Epithelial cell of prostate (primary cell): ENCODE measurements around the gene SLC12A2.

Experiments
- DNase-seq: peaks from one replicate; pipeline ENCODE4 v3.0.0-alpha.2; 2011; ENCODE audit warnings: low read depth, low spot score
- H3K27ac ChIP-seq: fragments of 450-650 bp; 2 replicates; pipeline ENCODE4 v1.5.1; 2017; ENCODE audit warnings: mild to moderate bottlenecking

Gene SLC12A2

DNA sequence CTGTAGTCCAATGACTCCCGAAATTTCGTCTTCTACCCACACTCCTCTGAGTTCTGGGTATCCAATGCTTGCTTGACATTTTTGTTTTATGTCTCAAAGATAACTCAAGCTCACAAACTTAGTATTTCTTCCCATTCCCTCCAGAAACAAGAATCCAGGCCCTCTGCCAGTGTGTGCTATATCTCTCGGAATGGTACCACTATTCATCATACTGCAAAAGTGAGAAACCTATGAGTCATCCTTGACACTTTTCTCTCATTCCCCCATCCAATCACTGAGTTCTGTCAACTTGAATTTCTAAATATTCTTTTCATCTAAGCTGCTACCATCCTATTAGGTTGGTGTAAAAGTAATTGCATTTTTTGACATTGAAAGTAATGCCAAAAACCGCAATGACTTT is 9.8 kb downstream of the SLC12A2 start:
- DNase-seq: no peak
- H3K27ac ChIP-seq: no peak overlapping the region

DNA sequence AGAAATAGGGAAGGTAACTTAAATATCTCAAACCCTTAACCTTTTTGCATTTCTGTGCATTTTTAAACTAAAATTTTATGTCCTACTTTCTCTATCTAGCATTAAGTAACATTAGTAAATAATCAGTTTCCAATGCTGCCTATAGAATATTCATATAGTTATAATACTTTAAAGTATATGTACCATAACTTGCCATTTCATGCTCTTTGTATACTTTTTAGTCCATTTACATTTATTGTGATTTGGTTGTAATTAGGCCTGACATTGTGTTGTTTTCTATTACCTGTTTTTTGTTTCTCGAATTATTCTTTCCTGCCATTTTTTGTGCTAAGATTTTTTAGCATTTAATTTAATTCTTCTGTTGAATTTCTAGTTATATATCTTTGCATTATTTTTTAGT is 13.7 kb downstream of the SLC12A2 start:
- H3K27ac ChIP-seq: no peak overlapping the region

DNA sequence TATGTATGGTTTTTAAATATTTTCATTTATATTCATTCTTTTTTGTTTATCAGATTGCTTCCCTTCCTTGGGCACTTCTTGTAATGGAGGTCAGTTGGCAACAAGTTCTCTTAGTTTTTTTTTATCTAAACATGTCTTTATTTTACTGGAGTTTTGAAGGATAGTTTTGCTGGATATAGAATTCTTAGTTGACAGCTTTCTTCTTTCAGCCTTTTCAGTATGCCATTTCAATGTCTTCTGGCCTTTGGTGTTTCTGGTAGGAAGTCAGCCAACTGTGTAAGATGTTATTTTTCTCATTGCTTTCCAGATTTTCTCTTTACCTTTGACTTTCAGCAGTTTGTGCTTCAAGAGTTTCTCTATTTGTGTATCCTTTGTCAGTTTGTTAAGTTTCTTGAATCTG is 14.2 kb downstream of the SLC12A2 start:
- no peak for DNase-seq
- H3K27ac ChIP-seq: no peak overlapping the region

More for the DNA sequence above, 13.7 kb downstream of the SLC12A2 start:
- no peak for DNase-seq

DNA sequence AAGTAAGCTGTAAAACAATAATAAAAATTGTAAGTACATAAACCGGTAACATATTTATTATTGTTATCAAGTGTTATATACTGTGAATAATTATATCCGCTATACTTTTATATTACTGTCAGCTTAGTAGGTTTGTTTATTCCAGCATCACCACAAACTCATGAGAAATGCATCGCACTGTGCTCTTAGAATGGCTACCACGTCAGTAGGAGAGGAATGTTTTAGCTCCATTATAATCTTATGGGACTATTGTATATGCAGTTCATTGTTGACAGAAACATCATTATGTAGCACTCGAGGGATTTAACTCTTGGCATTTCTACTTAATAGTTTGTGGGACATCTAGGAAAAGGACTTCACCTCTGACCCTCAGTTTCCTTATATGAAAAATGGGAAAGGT is 16.4 kb downstream of the SLC12A2 start:
- no peak for DNase-seq
- no peak overlapping the region for H3K27ac ChIP-seq

DNA sequence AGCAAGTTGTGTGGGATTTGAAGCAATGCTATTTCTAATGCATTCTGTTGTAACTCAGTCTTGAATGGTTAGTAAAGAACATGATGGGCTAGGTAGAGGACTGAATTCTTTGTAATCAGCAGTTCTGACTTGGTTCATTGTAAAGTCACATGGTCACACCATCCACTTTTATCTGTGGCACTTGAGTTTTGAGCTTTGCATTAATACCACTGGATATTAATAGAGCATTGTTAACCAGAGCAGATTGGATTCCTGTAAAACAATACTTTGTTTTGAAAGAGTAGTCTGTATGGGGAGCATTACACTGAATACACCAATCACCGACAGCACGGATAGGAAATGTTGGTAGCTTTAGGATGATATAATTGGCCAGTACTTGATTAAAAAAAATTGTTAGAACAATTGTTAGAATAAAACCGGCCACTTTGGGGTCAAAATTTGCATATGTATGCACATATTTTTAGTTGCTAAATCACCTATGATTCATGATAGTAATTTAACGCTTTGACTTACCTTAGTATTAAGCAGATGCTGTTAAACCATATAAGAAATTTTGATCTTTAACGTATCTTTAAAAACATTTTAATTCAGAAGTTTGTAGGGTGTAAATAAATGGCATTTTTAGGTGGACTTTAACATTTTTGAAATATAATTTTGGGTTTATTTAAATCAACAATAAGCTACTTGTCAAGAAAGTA is 17.4 kb downstream of the SLC12A2 start:
- DNase-seq: no peak
- H3K27ac ChIP-seq: no peak overlapping the region

DNA sequence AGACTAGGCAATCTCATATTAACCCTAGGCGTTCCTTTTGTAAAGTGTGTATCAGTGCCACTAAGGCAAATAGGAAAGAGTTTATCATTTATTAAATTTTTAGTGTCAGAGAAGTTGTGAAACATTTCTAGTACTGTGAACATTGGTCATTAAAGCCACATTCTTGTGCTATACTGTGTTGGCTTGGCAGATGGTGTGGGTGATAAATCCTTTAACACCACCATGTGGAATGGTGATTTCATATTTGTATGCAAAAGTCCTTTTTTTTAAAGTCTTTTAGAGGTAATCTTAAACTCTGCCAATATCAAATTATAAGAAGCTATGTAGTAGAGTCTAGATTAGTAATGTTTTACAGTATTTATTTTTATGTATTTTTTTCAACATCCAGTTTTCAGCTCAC is 18.1 kb downstream of the SLC12A2 start:
- H3K27ac ChIP-seq: no peak overlapping the region
- DNase-seq: no peak

DNA sequence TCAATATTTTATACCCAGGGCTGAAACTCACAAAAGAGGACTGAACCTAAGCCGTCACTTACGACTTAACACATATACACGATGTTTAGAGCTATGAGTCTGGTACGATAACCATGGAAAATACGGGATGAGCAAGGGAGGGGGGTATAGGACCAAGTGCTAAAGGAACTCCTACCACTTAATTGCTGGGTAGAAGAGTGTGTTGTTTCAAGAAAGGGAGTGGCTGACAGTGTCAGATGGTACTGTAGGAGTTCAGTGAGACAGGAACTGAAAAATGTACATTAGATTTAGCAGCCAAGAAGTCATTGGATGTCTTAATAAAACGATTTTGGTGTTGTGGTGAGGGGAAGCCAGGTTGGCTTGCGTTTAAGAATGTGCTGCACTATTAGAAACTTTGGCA is 21.6 kb downstream of the SLC12A2 start:
- H3K27ac ChIP-seq: no peak overlapping the region
- DNase-seq: no peak

DNA sequence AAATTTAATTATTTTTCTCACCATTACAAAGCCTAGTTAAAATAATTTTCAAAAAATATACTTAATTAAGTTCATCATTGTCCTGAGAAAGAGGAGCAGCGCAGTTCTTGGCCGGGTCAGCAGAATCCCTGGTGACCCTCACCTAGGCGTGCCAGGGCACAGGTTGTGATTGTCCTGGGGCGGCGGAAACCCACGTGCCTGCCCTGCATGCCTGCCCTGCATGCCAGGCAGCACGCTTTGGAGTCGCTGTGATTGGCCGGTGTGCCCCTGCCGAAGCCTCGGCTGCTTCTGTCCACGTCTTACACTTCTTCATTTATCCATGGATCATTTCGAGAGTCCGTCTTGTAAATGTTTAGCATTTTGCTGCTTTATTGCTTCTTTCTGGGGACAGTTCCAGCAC is 25.6 kb downstream of the SLC12A2 start:
- no peak overlapping the region for H3K27ac ChIP-seq
- DNase-seq: no peak

DNA sequence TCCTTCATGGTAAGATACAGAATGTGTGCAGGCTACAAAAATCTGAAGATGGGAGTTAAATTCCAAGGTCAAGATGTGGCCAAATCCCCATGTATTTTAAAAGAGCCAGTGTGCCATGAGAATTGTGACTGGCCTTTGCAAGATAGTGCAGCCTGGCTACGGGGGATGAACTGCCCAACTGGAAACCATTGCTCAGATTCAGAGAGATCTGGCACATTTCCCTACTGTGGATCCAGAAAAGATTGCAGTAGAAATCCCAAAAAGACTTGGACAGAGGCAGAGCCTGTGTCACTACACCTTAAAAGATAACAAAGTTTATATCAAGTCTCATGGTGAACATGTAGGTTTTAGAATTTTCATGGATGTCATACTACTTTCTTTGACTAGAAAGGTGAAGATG is 26.2 kb downstream of the SLC12A2 start:
- no peak for DNase-seq
- H3K27ac ChIP-seq: no peak overlapping the region

DNA sequence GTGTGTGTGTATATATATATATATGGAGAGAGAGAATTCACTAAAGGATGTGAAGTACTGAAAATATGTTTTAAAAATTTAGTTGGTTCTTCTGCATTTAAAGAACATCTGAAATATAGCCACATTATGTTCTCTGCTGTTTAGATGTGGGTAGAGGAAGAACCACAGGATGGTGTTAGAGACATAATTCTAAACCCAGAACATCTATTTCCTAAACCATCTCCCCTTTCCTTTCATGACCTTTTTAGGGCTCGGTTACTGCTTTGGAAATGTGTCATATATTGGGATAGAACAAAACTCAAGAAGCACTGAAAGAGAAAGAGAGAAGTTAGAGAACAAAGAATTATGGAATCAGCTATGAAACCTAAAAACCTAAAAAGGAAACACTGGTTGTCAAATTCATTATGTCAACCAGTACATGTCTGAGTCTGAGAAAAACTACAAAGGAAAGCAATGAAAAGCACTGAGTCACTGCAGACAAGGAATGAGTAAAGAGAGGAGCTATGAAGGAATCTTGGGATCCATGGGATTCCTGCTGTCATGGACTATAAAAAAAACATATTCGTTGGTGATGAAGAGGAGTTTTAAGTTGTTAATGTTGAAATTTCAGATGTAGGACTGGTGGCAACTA is 28.4 kb downstream of the SLC12A2 start:
- H3K27ac ChIP-seq: no peak overlapping the region
- no peak for DNase-seq

DNA sequence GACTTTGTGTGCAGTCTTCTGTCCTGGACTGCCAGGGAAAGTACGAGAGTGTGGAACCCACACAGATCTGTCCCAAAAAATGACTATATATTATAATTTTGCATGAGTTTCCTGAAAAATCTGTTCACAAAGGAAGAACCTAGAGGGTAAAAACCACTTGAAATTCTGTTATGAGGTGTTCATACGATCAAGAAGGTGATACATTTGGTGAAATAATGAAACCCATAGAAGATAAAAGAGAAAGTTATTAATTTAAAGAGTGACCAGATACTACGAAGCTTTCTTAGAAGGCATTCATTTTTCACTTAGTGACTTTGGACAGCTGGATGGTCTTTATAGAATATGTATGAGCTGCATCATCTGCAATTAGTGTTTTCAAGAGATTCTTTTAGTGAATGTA is 32.9 kb downstream of the SLC12A2 start:
- DNase-seq: no peak
- H3K27ac ChIP-seq: no peak overlapping the region

DNA sequence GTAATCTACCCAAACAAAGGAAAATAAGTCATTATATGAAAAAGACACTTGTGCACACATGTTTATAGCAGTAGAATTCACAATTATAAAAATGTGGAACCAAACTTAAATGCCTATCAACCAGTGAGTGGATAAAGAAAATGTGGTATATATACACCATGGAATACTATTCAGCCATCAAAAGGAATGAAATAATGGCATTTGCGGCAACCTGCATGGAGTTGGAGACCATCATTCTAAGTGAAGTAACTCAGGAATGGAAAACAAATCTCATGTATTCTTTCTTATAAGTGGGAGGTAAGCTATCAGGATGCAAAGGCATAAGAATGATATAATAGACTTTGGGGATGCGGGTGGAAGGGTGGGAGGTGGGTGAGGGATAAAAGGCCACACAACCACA is 34.6 kb downstream of the SLC12A2 start:
- no peak for DNase-seq
- no peak overlapping the region for H3K27ac ChIP-seq

DNA sequence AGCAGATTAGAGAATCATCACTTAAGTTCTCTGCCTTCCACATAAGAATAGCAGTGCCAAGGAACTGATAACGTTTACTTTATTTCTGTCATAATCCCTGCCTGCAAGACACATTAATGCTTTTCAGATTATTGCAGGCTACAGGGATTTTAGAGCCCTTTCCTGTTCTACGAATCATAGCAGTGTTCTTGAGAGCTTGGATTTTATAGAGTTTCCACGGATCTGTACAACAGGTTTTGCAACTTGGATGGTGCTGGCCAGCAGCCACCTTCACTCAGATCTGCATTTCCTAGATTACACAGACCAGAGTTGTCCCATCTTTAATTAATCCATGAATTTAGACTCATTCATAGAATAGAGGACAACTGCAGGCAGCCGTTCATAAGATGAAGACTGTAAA is 38.1 kb downstream of the SLC12A2 start:
- peak; percentile 36 for DNase-seq
- no peak overlapping the region for H3K27ac ChIP-seq

DNA sequence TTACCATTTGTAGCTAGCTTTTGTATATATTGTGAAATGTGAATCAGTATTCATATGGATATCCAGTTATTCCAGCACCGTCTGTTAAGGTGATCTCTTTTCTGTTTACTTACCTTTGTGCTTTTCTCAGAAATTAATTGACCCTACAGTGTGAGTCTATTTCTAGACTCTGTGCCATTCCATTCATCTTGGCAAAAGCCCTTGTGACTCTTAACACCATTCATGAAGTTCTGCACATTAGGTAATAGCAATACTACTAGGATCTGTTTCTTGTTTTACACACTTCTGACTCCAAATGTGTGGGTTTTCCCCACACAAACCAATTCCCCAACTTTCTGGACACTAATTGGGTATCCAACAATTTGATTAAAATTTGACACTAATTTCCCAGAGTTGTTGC is 40.4 kb downstream of the SLC12A2 start:
- no peak overlapping the region for H3K27ac ChIP-seq
- DNase-seq: no peak

DNA sequence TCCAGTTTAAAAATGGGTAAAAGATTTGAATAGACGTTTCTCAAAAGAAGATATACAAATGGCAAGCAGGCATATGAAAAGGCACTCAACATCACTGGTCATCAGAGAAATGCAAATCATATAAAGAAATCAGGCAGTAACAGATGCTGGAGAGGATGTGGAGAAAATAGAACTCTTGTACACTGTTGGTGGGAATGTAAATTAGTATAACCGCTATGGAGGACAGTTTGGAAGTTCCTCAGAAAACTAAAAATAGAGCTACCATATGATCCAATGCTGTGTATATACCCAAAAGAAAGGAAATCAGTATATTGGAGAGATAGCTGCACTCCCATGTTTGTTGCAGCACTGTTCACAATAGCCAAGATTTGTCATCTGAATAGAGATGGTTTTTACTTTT is 42.7 kb downstream of the SLC12A2 start:
- DNase-seq: no peak
- no peak overlapping the region for H3K27ac ChIP-seq

DNA sequence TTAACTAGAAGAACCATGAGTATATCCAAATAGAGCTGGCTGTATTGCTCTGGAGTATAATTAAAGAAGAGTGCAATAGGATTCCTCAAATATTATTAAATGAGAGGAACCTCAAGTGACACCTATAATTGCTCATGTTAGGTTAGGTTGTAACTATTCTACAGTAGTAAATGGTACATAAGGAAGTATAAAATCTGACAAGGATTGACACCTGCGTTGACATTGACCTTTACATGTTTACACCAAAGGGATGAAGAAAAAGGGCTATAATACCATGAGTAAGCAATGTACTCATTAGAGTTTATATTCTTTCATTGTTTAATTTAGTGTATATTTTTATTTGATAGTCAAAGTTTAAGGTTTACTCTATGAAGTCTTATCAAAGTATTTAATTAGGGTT is 48.9 kb downstream of the SLC12A2 start:
- no peak for DNase-seq
- H3K27ac ChIP-seq: no peak overlapping the region

DNA sequence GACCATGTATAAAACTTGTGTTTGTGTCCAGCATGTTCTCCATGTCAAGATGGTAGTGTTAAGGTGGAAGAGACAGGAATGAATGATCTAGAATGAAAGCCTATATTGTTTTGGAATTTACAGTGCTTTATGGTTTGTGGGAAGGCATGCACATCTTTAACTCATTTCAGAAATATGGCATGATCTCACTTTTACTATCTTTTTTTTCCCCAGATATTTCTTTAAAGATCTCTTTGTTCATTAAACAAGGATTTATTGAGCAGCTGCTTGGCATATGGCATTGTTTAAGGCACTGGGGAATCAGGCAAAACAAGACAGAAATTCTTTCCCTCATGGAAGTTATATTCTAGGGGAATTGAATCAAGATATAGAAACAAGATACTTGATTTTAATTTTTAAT is 51.7 kb downstream of the SLC12A2 start:
- H3K27ac ChIP-seq: no peak overlapping the region
- no peak for DNase-seq

DNA sequence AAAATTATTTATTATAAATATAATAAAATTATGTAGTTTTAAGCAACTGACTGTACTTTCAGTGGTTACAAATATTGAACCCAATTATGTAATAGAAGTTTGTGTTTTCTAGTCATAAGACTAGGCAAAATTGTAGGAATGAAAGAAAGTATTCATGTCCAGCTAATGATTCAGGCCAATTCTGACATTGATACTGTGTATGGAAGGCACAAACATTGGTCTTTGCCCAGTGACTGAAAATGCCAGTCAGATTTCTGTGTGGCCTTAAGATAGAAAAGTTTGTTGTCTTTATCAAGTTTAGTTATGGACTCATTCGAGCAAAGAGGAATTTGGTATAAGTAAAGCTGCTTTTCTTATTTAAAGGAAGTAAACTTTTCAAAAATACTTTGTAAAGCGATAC is 60.3 kb downstream of the SLC12A2 start:
- H3K27ac ChIP-seq: no peak overlapping the region
- DNase-seq: no peak

DNA sequence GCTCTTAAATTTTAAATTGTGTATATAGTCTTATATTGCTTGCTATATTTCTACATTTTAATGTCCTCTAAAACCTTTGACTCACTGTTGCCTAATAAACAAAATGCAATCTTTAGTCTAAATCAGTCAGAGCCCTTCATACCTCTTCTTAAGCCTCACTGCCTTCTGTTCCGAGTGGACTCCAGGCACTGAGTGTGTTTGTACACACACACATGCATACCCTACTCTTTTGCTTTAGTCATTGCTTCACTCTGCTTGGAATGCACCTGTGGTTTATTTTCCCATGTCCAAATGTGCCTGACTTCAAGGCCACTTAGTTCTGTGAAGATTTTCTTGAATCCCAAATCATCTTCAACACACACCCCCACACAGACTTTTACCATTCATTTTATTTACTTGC is 60.9 kb downstream of the SLC12A2 start:
- H3K27ac ChIP-seq: no peak overlapping the region
- no peak for DNase-seq

DNA sequence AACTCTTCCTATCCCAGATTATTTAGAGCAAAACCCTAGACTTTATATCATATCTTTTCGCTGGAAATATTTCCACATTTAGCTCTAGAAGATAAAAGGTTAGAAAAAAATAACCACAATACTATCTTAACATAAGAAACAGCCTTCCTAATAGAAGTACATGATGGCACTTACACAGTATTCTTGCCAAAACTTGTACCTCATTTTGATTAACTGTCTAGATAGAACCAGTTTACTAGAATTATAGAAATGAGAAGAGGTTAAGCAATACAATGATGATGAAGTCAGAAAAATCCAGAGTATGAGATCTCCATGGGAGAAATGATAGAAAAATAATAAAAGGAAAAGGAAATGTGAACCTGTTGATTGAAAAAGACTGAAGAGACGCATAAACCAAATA is 63.1 kb downstream of the SLC12A2 start:
- no peak for DNase-seq
- no peak overlapping the region for H3K27ac ChIP-seq

DNA sequence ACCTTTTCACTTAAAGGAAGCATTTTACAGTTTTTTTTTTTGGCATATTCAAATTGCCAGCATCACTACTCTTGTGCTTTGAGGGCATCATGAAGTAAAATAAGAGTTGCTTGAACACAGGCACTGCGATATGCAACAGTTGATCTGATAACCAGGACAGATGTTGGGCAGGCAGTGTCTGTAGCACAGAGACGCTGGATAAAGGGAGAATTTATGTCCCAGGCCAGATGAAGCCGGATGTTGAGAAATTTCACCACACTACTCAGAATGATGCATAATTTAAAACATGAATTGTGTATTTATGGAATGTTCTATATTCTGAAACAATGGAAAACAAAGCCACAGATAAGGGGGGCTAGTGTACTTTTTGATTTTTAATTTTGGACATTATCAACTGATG is 71.4 kb downstream of the SLC12A2 start:
- H3K27ac ChIP-seq: no peak overlapping the region

DNA sequence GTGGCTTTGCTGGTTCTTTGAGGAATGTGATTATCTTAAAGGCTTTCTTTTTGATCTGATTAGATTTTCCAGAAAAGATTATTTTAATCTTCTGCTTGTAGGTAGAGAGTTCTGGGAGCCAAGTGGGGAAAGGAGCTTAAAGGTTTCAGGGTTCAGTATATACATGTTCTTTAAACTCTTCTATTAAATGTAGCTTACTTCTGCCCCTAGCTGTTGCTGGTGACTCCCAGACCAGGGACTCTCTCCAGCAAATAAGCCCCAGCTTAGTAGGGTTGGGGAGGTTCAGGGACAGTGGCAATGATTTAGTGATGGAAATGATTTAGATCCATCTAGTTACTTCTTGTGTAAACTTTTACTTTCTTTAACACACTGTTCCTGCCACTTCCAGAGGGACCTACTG is 72.2 kb downstream of the SLC12A2 start:
- no peak overlapping the region for H3K27ac ChIP-seq
- DNase-seq: no peak

More for the DNA sequence above, 71.4 kb downstream of the SLC12A2 start:
- DNase-seq: no peak
